Measurements from ENCODE around the gene ABCC1.
A peak's percentile ranks its signal among the peaks of the same experiment; 100 is the strongest.
"Not testable (repeated sequence)": the region's sequence is repeated elsewhere in the genome, so short reads cannot be mapped to it uniquely, and the experiment has no call there.

The ABCC1 gene

DNA sequence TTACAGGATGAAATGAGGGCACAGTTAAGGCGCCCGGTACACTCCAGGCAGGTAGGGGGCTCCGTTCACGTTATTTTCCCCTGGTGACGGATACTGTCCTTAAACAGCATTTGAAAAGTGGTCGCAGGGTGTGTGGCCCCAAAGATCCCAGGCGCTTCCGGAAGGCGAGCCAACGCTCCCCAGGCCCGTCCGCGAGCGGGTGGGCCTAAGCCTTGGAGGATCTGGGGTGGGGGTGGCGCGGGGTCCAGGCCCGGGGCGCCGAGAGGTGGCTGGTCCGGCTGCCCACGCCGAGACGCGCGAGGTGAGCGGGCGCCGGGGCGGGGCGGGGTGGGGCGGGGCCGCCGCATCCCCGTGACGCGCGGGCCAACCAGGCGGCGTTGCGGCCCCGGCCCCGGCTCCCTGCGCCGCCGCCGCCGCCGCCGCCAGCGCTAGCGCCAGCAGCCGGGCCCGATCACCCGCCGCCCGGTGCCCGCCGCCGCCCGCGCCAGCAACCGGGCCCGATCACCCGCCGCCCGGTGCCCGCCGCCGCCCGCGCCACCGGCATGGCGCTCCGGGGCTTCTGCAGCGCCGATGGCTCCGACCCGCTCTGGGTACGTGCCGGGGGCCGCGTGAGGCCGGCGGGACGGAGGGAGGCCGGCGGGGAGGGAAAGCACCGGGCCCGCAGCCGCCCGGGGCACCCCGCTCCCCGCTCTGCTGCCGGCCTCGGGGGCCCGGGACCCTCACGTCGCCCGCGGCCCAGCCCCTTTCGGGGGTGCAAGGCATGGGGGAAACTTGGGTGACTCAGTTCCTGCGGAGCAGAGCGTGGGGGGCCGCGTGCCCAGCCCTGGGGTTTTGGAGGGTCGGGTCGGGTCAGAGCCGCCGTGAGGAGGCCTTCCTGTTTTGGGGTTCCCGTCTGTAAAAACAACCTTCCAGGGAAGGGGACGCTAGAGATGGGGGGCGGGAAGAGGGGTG lies at the start of gene ABCC1:
Gene ABCC1 (plus strand): TSS at position 407 of the 951 bp plus-strand sequence. CDS start 136 bp downstream, at position 543.
- peak; percentile 48 to 52 for DNase-seq (ENCODE audit: low read depth in 2 of 2)

DNA sequence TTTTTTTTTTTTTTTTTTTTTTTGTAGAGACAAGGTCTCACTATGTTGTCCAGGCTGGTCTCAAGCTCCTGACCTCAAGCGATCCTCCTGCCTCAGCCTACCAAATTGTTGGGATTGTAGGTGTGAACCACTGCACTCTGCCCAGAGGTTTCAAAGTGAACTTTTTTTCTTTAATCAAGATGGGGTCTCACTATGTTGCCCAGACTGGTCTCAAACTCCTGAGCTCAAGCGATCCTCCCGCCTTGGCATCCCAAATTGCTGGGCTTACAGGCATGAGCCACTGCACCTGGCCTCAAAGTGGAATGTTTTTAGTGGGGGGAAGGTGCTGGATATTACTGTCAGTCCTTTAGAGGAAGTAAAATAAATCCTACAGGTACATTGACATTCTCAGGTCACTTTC lies 49.1 kb upstream of the ABCC1 start:
- DNase-seq (ENCODE audit: low read depth in 2 of 2): no peak

DNA sequence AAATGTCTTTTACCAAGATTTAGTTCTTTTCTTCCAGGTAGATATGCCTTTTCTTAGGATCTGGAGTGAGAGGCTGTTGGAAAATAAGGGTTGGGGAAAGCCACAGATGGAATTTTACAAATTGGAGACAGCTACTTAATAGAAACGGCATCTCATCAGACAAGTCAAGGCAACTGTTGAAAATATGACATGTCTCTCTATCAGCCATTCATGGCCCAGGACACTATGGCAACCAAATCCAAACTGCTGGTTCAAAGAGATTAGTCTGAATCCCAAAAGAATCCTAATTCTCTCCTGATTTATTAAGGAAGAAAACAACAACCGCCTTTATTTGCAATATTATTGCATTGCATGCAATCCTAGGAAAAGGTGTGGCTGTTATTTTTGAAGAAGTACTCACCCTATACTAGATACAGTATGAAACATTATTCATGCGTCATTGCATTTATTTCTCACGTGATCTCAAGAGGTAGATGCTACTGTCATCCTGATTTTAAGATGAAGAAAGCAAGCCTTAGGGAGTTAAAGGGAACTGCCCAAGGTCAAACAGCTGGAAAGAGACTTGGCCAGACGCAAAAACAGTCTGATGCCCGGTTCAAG lies 48.4 kb upstream of the ABCC1 start:
- no peak for DNase-seq (ENCODE audit: low read depth in 2 of 2)

DNA sequence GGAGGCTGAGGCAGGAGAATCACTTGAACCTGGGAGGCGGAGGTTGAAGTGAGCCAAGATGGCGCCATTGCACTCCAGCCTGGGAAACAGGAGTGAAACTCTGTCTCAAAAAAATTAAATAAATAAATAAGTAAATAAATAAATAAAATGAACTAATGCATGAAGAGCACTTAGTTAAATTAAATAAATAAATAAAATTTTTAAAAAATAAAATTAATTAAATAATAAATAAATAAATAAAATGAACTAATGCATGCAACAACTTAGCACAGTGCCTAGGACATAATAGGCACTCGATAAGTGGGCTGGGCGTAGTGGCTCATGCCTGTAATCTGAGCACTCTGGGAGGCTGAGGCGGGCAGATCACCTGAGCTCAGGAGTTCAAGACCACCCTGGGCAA lies 45.5 kb upstream of the ABCC1 start:
- no peak for DNase-seq (ENCODE audit: low read depth in 2 of 2)

DNA sequence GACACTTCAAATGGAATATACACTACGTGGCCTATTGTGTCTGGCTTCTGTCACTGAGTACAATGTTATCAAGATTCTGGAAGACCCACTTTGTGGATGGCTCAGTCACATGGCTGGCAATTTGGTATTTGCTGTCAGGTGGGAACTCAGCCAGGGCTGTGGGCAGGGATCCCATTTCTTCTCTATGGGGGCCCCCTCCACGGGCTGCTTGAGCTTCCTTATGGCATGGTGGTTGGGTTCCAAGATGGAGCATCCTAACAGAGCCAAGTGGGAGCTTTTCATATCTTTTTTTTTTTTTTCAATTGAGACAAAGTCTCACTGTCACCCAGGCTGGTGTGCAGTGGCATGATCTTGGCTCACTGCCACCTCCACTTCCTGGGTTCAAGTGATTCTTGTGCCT lies 43.0 kb upstream of the ABCC1 start:
- DNase-seq (ENCODE audit: low read depth in 2 of 2): no peak

DNA sequence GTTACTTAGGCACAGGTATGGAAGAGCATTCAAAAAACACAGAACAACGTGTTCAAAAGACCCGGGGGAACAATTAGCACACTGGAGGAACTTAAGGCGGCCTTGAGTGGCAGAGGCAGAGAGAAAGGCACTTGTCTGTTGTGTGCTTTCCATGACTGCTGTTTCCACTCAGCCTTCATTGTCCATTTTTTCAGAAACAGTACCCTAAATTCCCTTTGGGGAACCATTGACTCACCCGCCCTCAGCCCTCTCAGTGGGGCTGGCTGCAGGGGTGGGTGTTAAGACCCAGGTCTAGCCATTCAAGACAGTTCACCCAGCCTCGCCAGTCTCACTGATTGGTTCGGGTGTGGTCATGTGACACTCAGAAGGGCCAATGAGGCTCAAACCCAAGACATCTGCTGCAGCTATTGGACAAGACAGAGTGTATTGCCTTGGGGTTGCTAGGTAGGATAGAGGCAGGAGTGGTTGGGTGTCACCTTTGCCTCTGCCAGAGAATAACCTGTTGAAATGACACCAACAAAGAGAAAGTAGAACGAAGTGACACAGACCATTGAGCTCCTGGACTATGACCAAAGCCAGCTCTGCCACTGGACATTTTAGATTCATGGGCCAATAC lies 41.4 kb upstream of the ABCC1 start:
- DNase-seq (ENCODE audit: low read depth in 2 of 2): no peak

DNA sequence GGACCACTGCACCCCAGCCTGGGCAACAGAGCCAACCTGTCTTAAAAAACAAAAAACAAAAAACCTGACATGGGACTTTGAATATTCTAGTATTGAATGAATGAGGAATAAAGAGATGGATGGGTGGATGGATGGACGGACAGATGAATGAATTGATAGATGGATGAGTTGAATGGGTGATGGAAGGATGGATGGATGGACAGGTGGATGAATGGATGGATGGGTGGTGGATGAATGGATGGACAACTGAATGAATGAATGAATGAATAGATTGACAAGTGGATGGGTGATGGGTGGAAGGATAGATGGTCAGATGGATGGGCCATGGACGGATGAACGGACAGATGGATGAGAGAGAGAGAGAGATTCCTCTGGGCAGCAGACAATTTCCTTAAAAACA lies 38.2 kb upstream of the ABCC1 start:
- DNase-seq (ENCODE audit: low read depth in 2 of 2): no peak

DNA sequence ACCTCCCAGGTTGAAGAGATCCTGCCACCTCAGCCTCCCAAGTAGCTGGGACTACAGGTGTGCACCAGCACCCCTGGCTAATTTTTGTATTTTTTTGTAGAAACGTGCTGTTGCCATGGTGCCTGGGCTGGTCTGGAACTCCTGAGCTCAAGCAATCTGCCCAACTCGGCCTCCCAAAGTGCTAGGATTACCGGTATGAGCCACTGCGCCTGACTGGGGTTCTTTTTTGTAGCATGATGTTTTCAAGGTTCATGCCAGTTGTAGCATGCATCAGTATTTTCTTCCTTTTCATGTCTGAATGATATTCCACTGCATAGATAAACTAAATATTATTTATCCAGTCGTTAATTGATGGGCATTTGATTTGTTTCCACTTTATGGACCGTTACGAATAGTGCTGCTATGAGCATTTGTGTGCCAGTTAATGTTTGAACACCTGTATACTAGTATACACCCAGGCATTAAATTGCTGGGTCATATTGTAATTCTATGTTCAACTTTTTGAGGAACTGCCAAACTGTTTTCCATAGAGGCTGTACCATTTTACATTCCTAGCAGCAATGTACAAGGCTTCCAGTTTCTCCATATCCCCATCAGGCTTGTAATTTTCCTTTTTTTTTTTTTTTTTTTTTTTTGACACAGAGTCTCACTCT lies 36.2 kb upstream of the ABCC1 start:
- no peak for DNase-seq (ENCODE audit: low read depth in 2 of 2)

DNA sequence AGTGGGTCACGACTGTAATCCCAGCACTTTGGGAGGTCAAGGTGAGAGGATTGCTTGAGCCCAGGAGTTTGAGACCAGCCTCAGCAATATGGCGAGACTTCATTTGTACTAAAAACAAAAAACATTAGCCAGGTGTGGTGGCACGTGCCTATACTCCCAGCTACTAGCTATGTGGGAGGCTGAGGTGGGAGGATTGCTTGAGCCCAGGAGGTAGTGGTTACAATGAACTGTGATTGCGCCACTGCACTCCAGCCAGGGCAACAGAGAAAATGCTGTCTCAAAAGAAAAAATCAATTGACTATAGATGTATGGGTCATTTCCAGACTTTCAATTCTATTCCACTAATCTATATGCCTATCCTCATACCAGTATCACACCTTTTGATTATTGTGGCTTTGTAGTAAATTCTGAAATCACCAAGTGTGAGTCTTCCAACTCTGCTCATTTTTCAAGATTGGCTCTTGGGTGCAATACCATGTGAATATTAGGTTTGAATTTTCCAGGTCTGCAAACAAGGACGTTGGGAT lies 33.8 kb upstream of the ABCC1 start:
- no peak for DNase-seq (ENCODE audit: low read depth in 2 of 2)

DNA sequence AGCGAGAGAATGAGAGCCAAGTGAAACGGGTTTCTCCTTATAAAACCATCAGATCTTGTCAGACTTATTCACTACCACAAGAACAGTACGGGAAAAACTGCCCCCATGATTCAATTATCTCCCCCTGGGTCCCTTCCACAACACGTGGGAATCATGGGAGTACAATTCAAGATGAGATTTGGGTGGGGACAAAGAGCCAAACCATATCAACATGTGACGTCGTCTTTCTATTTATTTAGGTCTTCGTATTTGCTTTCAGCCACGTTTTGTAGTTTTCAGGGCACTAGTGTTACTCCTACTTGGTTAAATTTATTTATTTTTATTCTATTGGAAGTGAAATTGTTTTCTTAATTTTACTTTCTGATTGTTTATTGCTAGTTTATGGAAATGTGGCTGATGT lies 33.1 kb upstream of the ABCC1 start:
- DNase-seq (ENCODE audit: low read depth in 2 of 2): no peak

DNA sequence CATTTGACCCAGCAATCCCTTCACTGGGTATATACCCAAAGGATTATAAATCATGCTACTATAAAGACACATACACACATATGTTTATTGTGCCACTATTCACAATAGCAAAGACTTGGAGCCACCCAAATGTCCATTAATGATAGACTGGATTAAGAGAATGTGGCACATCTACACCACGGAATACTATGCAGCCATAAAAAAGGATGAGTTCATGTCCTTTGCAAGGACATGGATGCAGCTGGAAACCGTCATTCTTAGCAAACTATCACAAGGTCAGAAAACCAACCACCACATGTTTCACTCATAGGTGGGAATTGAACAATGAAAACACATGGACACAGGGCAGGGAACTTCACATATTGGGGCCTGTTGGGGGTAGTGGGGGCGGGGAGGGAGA lies 31.1 kb upstream of the ABCC1 start:
- not testable (repeated sequence) for DNase-seq (ENCODE audit: low read depth in 2 of 2)

DNA sequence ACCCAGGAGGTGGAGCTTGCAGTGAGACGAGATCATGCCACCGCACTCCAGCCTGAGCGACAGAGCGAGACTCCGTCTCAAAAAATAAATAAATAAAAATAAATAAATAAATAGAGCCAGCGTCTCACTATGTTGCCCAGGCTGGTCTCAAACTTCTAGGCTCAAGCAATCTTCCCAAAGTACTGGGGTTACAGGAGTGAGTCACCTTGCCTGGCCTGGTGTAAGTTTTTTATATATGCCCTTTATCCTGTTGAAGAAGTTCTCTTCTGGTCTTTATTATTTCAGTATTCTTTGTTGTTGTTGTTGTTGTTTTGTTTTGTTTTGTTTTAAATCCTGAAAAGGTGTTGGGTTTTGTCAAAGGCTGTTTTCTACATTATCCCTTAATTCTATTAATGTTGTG lies 30.1 kb upstream of the ABCC1 start:
- DNase-seq (ENCODE audit: low read depth in 2 of 2): no peak

DNA sequence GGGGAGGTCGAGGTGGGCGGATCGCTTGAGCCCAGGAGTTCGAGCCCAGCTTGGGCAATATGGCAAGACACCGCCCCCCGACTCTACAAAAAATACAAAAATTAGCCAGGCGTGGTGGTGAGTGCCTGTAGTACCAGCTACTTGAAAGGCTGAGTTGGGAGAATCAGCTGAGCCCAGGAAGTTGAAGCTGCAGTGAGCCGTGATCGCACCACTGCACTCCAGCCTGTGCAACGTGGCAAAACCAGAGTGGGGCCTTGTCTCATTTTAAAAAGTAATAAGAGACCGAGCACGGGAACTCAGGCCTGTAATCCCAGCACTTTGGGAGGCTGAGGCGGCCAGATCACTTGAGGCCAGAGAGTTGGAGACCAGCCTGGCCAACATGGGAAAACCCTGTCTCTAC lies 24.4 kb upstream of the ABCC1 start:
- no peak for DNase-seq (ENCODE audit: low read depth in 2 of 2)

DNA sequence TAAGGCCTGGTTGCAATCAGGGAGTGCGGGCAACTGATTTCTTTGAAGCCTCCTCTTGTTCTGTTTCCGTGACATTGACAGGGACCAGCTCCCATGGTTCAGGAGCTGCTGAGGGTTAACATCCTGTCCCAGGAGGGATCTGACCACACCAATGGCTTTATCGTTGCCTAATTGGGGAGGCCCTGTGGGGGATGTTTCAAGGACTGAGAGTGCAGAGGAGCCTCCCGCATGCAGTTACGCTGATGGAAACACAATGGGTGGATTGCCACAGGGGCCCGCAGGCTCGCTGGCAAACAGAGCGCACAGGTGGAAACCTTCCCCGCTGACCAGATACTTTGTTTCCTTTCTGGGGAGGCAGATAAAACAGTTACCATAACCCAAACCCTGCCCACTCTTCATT lies 23.8 kb upstream of the ABCC1 start:
- DNase-seq (ENCODE audit: low read depth in 2 of 2): no peak

DNA sequence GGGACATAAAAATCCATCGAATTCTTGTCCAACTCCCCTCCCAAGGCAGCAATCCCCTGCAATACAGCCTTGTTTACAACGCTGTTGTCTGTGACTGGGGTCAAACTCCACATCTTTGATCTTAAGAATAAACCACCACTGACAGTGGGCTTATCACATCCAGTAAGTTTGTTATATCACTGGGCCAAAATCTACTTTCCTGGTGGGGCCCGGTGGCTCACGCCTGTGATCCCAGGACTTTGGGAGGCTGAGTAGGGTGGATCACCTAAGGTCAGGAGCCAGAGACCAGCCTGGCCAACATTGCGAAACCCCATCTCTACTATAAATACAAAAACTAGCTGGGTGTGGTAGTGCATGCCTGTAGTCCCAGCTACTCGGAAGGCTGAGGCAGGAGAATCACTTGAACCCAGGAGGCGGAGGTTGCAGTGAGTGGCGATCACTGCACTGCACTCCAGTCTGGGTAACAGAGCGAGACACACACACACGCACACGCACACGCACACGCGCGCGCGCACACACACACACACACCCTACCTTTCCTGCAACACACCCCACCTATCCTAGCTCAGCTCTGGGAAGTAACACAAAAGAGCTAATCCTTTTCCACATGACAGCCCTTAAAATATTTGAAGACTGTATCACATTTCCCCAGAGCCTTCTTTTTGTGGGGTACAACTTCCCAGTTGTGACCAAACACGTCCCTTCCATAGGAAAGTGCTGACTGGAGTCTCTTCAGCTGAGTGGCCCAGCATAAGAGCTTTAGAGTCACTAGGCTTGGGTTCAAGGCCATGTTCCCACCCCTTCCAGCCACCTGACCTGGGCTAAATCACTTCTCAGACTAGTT lies 20.9 kb upstream of the ABCC1 start:
- no peak for DNase-seq (ENCODE audit: low read depth in 2 of 2)

DNA sequence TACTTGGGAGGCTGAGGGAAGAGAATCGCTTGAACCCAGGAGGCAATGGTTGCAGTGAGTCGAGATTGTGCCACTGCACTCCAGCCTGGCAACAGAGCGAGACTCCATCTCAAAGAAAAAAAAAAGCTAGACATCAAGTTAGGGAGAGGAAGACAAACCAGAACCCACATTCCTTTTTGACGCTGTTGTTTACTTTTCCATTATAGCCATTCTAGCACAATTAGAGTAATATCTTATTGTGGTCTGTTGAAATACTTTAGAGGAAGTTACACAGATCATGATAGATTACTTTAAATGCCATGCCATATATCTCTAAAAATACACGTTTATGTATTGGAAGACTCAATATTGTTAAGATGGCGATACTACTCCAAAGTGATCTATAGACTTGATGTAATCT lies 16.5 kb upstream of the ABCC1 start:
- DNase-seq (ENCODE audit: low read depth in 2 of 2): no peak

DNA sequence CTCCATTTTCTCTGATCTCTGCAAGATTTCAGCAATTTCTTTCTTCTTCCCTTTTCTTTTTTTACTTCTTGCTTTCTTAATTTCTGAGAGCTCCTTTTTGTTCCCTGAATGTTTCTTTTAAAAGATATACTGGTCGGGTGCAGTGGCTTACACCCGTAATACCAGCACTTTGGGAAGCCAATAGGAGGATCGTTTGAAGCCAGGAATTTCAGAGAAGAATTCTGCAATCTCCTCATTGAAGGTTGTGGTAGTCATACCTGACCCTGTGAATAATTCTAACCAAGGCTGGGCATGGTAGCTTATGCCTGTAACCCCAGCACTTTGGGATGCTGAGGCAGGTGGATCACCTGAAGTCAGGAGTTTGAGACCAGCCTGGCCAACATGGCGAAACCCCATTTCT lies 15.6 kb upstream of the ABCC1 start:
- no peak for DNase-seq (ENCODE audit: low read depth in 2 of 2)

DNA sequence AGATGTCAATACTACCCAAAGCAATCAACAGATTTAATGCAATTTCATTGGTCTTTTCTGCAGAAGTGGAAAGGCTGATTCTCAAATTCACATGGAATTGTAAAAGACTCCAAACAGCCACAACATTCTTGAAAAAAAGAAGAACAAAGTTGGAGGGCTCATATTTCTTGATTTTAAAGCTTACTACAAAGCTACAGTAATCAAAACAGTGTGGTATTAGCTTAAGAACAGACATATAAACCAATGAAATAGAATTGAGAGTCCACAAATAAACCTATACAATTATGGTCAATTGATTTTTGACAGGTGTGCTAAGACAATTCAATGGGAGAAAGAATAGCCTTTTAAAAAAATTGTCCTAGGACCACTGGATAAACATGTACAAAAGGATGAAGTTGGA lies 14.4 kb upstream of the ABCC1 start:
- DNase-seq (ENCODE audit: low read depth in 2 of 2): no peak

DNA sequence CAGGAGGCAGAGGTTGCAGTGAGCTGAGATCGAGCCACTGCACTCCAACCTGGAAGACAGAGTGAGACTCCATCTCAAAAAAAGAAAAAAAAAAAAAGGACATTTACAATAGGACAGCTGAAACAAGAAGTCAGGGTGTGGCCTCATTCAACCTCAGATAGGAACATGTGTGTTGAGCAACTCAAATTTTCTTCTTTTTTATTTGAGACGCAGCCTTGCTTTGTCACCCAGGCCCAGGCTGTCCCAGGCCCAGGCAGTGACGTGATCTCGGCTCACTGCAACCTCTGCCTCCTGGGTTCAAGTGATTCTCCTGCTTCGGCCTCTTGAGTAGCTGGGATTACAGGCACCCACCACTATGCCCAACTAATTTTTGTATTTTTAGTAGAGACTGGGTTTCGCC lies 12.6 kb upstream of the ABCC1 start:
- not testable (repeated sequence) for DNase-seq (ENCODE audit: low read depth in 2 of 2)

DNA sequence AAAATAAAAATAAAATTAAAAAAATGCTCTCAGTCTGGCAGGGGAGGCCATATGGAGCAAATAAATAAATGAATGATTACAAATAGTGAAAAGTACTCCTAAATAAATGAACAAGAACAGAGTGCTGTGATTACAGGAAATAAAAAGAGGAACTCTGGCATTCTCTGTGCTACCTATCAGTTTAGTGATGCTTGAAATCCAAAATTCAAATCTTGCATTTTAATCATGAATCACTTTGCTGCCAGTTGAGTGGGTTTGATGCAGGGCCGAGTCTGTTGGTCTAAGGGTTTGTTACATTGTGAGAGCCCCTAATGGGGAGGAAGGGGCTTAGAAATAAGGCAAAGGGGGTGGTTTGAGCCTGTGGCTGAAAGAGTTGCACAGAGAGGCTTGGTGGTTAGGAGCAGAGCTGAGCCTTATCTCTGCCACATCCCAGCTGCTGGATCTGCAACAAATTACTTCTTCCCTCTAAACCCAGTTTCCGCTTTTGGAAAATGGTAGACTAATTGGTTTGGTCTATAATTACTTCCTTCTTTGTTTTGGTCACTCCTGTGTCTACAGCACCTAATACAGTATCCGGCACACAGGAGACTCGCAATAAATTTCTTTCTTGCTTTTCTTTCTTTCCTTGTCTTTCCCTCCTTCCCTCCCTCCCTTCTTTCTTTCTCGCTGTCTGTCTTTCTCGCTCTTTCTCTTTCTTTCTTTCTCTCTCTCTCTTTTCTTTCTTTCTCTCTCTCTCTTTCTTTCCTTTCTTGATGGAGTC lies 6.3 kb upstream of the ABCC1 start:
- no peak for DNase-seq (ENCODE audit: low read depth in 2 of 2)
